HepG2 (cell line): Measurements from ENCODE around the gene GLYAT. TPM values are rescaled to one million over a fixed set of nuclear protein-coding genes. Genes with fewer than 3 reads are reported as not detected.

Source experiments
- ATAC-seq: fragments of 200-7000 bp; cut with Tn5 transposase; 3 replicates; pipeline ENCODE4 v1.9.1; 2020; ENCODE audit warnings: mild to moderate bottlenecking, moderate library complexity
- BruUV-seq: library from RNA; stranded (reverse); fragments of 400-500 nt; replicated peaks from 2 replicates; lab custom pipeline; 2021; lab: Mats Ljungman, UMichigan
- CTCF ChIA-PET: fragments of 300-600 bp; formaldehyde crosslinking; extraction: SDS; loops from one replicate; lab custom pipeline; 2021; ENCODE audit warnings: low total read pairs, inconsistent platforms, low intra/inter-chr PET ratio; lab: Yijun Ruan, JAX
- POLR2A ChIA-PET: fragments of 350-600 bp; sonication (Branson Sonifier 250); formaldehyde crosslinking; loops from one replicate; lab custom pipeline; 2020; ENCODE audit warnings: antibody characterized with exemption, inconsistent platforms; lab: Yijun Ruan, JAX
- DNase-seq: peaks from one replicate; pipeline ENCODE4 v3.0.0-alpha.2; 2015; ENCODE audit warnings: low spot score
- FAIRE-seq: peaks from 3 replicates; lab custom pipeline; 2011; peaks lifted over from hg19 to GRCh38; lab: Jason Lieb, UNC
- H2AFZ ChIP-seq: one replicate; pipeline ENCODE4 v1.6.1; 2011; ENCODE audit warnings: low read length, inconsistent platforms
- H3K27ac ChIP-seq: fragments of 300-600 bp; 3 replicates; pipeline ENCODE4 v1.8.0; 2011; ENCODE audit warnings: mixed run types, mild to moderate bottlenecking, mixed read lengths, low read length, inconsistent platforms; ENCODE audit not compliant: insufficient read depth; ENCODE audit errors: extremely low read length
- H3K27me3 ChIP-seq, 2 experiments: fragments of 200-600 bp in 1 of 2; 2 replicates in 1 of 2; 3 replicates in 1 of 2; pipeline versions ENCODE4 v1.6.0 to v1.8.0; 2011; ENCODE audit warnings: low read length in 2 of 2, mild to moderate bottlenecking in 2 of 2, moderate library complexity in 2 of 2, inconsistent platforms in 1 of 2; ENCODE audit not compliant: insufficient read depth in 2 of 2, control insufficient read depth in 1 of 2
- H3K36me3 ChIP-seq, 2 experiments: fragments of 200-600 bp in 1 of 2; replicated peaks in 1 of 2; 2 replicates in 1 of 2; 3 replicates in 1 of 2; pipeline versions ENCODE4 v1.5.1 to v1.8.0; 2011; ENCODE audit warnings: low read length in 2 of 2, inconsistent platforms in 1 of 2; ENCODE audit not compliant: insufficient read depth in 2 of 2, control insufficient read depth in 1 of 2
- H3K4me1 ChIP-seq: 2 replicates; pipeline ENCODE4 v1.5.1; 2012; ENCODE audit warnings: low read length, inconsistent platforms; ENCODE audit not compliant: insufficient read depth
- H3K4me2 ChIP-seq: 2 replicates; pipeline ENCODE4 v1.6.0; 2011; ENCODE audit warnings: low read depth, low read length, inconsistent platforms
- H3K4me3 ChIP-seq, 3 experiments: fragments of 200-600 bp in 1 of 3; sonication (generic), shearing (Covaris generic) in 1 of 3; replicated peaks in 1 of 3; 2 replicates each; pipeline ENCODE4 v1.5.1; 2011 to 2016; ENCODE audit warnings: low read length in 3 of 3, inconsistent platforms in 2 of 3, low read depth in 2 of 3, mild to moderate bottlenecking in 2 of 3, control low read depth in 1 of 3, mixed read lengths in 1 of 3; ENCODE audit not compliant: insufficient read depth in 1 of 3
- H3K79me2 ChIP-seq: one replicate; pipeline ENCODE4 v1.6.1; 2011; ENCODE audit warnings: low read length, inconsistent platforms; ENCODE audit not compliant: insufficient read depth
- H3K9ac ChIP-seq: 2 replicates; pipeline ENCODE4 v1.6.0; 2011; ENCODE audit warnings: mild to moderate bottlenecking, low read depth, low read length, inconsistent platforms; ENCODE audit not compliant: insufficient read depth
- H3K9me3 ChIP-seq: 2 replicates; pipeline ENCODE4 v1.5.1; 2012; ENCODE audit warnings: mild to moderate bottlenecking, low read length
- H4K20me1 ChIP-seq: 2 replicates; pipeline ENCODE4 v1.6.0; 2011; ENCODE audit warnings: inconsistent platforms, mild to moderate bottlenecking, low read length, moderate library complexity; ENCODE audit not compliant: insufficient read depth
- AKAP8 ChIP-seq: sonication (generic); formaldehyde crosslinking; IDR thresholded peaks from 2 replicates; pipeline ENCODE4 v1.5.1; 2020; ENCODE audit warnings: mild to moderate bottlenecking, missing genetic modification reagents
- CHD2 ChIP-seq: IDR thresholded peaks from 2 replicates; pipeline ENCODE4 v1.6.1; 2011; ENCODE audit warnings: low read depth, low read length, improper control_type of control experiment
- ESRRA ChIP-seq: sonication (generic); formaldehyde crosslinking; IDR thresholded peaks from 2 replicates; pipeline ENCODE4 v1.5.1; 2020; ENCODE audit warnings: mild to moderate bottlenecking, low read depth, missing genetic modification reagents
- SMAD9 ChIP-seq: sonication (generic); formaldehyde crosslinking; IDR thresholded peaks from 2 replicates; pipeline ENCODE4 v1.5.1; 2020; ENCODE audit warnings: mild to moderate bottlenecking, missing genetic modification reagents
- SOX6 ChIP-seq, 2 experiments: fragments of 450-650 bp in 1 of 2; sonication (generic) in 1 of 2; formaldehyde crosslinking in 1 of 2; IDR thresholded peaks; 2 replicates each; pipeline versions ENCODE4 v1.4.0 to v1.6.1; 2017 to 2020; ENCODE audit warnings: antibody characterized with exemption in 1 of 2, mild to moderate bottlenecking in 1 of 2, missing genetic modification reagents in 1 of 2
- ZNF34 ChIP-seq: sonication (generic); formaldehyde crosslinking; IDR thresholded peaks from 2 replicates; pipeline ENCODE4 v1.4.0; 2020; ENCODE audit warnings: mild to moderate bottlenecking, missing genetic modification reagents, borderline replicate concordance
- ZNF747 ChIP-seq: sonication (generic); formaldehyde crosslinking; IDR thresholded peaks from 2 replicates; pipeline ENCODE4 v1.8.1; 2023; ENCODE audit warnings: missing genetic modification reagents, mild to moderate bottlenecking, borderline replicate concordance
- WGBS: methylation state at CpG from one replicate; pipeline ENCODE4 v1.1.6; 2017; ENCODE audit warnings: low lambda C conversion rate; 5-methylcytosine and 5-hydroxymethylcytosine counted together
- in situ Hi-C: cut with HindIII; loops from 2 replicates; pipeline ENCODE4 v1.10.0; 2017; ENCODE audit warnings: low pct_unique_long_range_greater_than_20kb; ENCODE audit not compliant: extremely low pct_ligation_motif_present
- intact Hi-C: fragments of 100-400 bp; cut with micrococcal nuclease; formaldehyde crosslinking; loops from one replicate; pipeline ENCODE4 v1.10.0; 2022; ENCODE audit not compliant: unreplicated experiment
- polyA plus RNA-seq, 8 experiments: library from polyadenylated mRNA; depleted of rRNA in 3 of 8; stranded (reverse) in 7 of 8; unstranded in 1 of 8; fragments of >200 nt; fragmentation: Illumina TruSeq in 4 of 8; extraction: Trizol in 4 of 8; gene quantifications; 2 replicates each; pipeline versions ENCODE4 v1.2.1 to v1.2.3, GENCODE V29; 2011 to 2016; ENCODE audit warnings: low read depth in 4 of 8, missing spikeins in 1 of 8, mixed read lengths in 1 of 8; ENCODE audit not compliant: insufficient read depth in 1 of 8
- total RNA-seq, 5 experiments: library from RNA; depleted of rRNA; stranded (reverse); fragments of >200 nt; fragmentation: Illumina TruSeq; extraction: Trizol; gene quantifications; 2 replicates each; pipeline ENCODE4 v1.2.3, GENCODE V29; 2016; ENCODE audit warnings: low read depth in 1 of 5
- TF ChIP-seq, protein P1 (sequence below): sonication (generic); formaldehyde crosslinking; IDR thresholded peaks from one replicate; pipeline ENCODE4 v1.5.1; 2020; ENCODE audit warnings: mild to moderate bottlenecking, missing genetic modification reagents; ENCODE audit errors: not compliant biosample characterization

The GLYAT gene
- total and polyA plus RNA-seq, 2 of the 13 experiments (the other 11 are each of a cell fraction or from before 2014, with no cell fraction given) = not detected

DNA sequence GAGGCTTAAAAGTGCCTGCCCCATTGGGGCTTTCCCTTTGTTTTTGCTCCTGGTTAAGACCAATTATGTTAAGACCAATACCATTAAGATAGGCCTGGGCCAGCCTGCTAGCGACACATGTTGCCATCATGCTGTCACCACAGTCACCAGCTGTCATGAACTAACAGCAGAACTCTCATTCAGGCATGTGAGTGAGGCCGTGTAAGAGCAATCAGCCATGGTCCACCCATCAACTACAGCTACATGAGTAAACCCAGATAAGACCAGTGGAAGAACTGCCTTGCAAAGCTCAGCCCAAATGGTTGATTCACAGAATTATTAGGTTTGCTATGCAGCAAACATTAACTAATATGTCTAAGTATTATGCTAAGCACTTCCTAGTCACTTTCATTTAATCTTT, 19.9 kb downstream of the GLYAT start:
- H3K27ac ChIP-seq = no peak overlapping the region

More for the DNA sequence above, 19.9 kb downstream of the GLYAT start:
- no TSS peak for BruUV-seq
- H3K4me1 ChIP-seq = no peaks in the 10 kb centered on the region
- ChIA-PET POLR2A (no interaction called here), CTCF (no interaction called here)
- H3K9ac ChIP-seq = no peak overlapping the region
- no peak for TF ChIP-seq ESRRA
- TF ChIP-seq SMAD9 = no peak
- TF ChIP-seq ZNF747 (CRISPR knock-in tag) = no peak
- TF ChIP-seq SOX6 (IDR thresholded peaks at IDR 0.05) = no peak
- no peak for TF ChIP-seq SOX6 (CRISPR knock-in tag; IDR thresholded peaks at IDR 0.05)
- TF ChIP-seq, protein P1, sequence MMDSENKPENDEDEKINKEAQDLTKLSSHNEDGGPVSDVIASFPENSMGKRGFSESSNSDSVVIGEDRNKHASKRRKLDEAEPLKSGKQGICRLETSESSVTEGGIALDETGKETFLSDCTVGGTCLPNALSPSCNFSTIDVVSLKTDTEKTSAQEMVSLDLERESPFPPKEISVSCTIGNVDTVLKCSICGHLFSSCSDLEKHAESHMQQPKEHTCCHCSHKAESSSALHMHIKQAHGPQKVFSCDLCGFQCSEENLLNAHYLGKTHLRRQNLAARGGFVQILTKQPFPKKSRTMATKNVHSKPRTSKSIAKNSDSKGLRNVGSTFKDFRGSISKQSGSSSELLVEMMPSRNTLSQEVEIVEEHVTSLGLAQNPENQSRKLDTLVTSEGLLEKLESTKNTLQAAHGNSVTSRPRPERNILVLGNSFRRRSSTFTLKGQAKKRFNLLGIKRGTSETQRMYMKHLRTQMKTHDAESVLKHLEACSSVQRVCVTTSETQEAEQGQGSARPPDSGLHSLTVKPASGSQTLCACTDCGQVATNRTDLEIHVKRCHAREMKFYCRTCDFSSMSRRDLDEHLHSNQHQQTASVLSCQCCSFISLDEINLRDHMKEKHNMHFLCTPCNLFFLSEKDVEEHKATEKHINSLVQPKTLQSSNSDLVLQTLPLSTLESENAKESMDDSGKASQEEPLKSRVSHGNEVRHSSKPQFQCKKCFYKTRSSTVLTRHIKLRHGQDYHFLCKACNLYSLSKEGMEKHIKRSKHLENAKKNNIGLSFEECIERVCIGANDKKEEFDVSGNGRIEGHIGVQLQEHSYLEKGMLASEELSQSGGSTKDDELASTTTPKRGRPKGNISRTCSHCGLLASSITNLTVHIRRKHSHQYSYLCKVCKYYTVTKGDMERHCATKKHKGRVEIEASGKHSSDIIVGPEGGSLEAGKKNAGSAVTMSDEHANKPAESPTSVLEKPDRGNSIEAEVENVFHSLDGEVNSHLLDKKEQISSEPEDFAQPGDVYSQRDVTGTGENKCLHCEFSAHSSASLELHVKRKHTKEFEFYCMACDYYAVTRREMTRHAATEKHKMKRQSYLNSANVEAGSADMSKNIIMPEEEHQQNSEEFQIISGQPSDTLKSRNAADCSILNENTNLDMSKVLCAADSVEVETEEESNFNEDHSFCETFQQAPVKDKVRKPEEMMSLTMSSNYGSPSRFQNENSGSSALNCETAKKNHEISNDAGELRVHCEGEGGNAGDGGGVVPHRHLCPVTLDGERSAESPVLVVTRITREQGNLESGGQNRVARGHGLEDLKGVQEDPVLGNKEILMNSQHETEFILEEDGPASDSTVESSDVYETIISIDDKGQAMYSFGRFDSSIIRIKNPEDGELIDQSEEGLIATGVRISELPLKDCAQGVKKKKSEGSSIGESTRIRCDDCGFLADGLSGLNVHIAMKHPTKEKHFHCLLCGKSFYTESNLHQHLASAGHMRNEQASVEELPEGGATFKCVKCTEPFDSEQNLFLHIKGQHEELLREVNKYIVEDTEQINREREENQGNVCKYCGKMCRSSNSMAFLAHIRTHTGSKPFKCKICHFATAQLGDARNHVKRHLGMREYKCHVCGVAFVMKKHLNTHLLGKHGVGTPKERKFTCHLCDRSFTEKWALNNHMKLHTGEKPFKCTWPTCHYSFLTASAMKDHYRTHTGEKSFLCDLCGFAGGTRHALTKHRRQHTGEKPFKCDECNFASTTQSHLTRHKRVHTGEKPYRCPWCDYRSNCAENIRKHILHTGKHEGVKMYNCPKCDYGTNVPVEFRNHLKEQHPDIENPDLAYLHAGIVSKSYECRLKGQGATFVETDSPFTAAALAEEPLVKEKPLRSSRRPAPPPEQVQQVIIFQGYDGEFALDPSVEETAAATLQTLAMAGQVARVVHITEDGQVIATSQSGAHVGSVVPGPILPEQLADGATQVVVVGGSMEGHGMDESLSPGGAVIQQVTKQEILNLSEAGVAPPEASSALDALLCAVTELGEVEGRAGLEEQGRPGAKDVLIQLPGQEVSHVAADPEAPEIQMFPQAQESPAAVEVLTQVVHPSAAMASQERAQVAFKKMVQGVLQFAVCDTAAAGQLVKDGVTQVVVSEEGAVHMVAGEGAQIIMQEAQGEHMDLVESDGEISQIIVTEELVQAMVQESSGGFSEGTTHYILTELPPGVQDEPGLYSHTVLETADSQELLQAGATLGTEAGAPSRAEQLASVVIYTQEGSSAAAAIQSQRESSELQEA (CRISPR knock-in tag) = no peak
- no peak for TF ChIP-seq CHD2
- TF ChIP-seq AKAP8 (CRISPR knock-in tag) = no peak
- TF ChIP-seq ZNF34 = no peak
- no peaks in the 10 kb centered on the region for H4K20me1 ChIP-seq
- DNase-seq (no peak), ATAC-seq (no peak), FAIRE-seq (no peak)
- H2AFZ ChIP-seq = no peak overlapping the region
- H3K27me3 ChIP-seq = no peaks in the 10 kb centered on the region
- H3K79me2 ChIP-seq = no peaks in the 10 kb centered on the region
- no peaks in the 10 kb centered on the region for H3K9me3 ChIP-seq
- WGBS = no CpG with 5 or more reads among the region's 2 CpGs
- intact Hi-C loops = loop anchor here (5.0 kb wide), 1 partner anchor 35 kb away; no protein-coding TSS in a partner anchor
- H3K4me2 ChIP-seq = no peak overlapping the region
- no peak overlapping the region for H3K4me3 ChIP-seq
- in situ Hi-C loops = no loop called here
- no peaks in the 10 kb centered on the region for H3K36me3 ChIP-seq
